ENCODE data around the gene HNRNPC.
"Not testable (repeated sequence)": the region's sequence is repeated elsewhere in the genome, so short reads cannot be mapped to it uniquely, and the experiment has no call there.

The HNRNPC gene

GRCh38 chr14:21213652-21214051 is 55.6 kb downstream of the HNRNPC start:
- no peak for DNase-seq (ENCODE audit: low read depth in 2 of 3, low spot score in 2 of 3)

GRCh38 chr14:21212824-21213223 is 56.4 kb downstream of the HNRNPC start:
- not testable (repeated sequence) for DNase-seq (ENCODE audit: low read depth in 2 of 3, low spot score in 2 of 3)

- DNase-seq (ENCODE audit: low read depth in 2 of 3, low spot score in 2 of 3): no peak
Observed at GRCh38 chr14:21211509-21211908, 57.7 kb downstream of the HNRNPC start.

- DNase-seq (ENCODE audit: low read depth in 2 of 3, low spot score in 2 of 3): no peak
Observed at GRCh38 chr14:21210023-21210422, 59.2 kb downstream of the HNRNPC start.

GRCh38 chr14:21209185-21209584 is 60.1 kb downstream of the HNRNPC start:
- DNase-seq (ENCODE audit: low read depth in 2 of 3, low spot score in 2 of 3): no peak

GRCh38 chr14:21208554-21208953 is 60.7 kb downstream of the HNRNPC start:
- no peak for DNase-seq (ENCODE audit: low read depth in 2 of 3, low spot score in 2 of 3)

- DNase-seq (ENCODE audit: low read depth in 2 of 3, low spot score in 2 of 3): no peak
Observed at GRCh38 chr14:21206753-21207684, 62.2 kb downstream of the HNRNPC start.

- no peak for DNase-seq (ENCODE audit: low read depth in 2 of 3, low spot score in 2 of 3)
Observed at GRCh38 chr14:21205678-21206581, 63.3 kb downstream of the HNRNPC start.

GRCh38 chr14:21205026-21205677 is 64.1 kb downstream of the HNRNPC start:
- DNase-seq (ENCODE audit: low read depth in 2 of 3, low spot score in 2 of 3): no peak

GRCh38 chr14:21204167-21205025 is 64.8 kb downstream of the HNRNPC start:
- no peak for DNase-seq (ENCODE audit: low read depth in 2 of 3, low spot score in 2 of 3)

- DNase-seq (ENCODE audit: low read depth in 2 of 3, low spot score in 2 of 3): no peak
Observed at GRCh38 chr14:21203470-21204166, 65.6 kb downstream of the HNRNPC start.

- DNase-seq (ENCODE audit: low read depth in 2 of 3, low spot score in 2 of 3): no peak
Observed at GRCh38 chr14:21202463-21203358, 66.5 kb downstream of the HNRNPC start.

- no peak for DNase-seq (ENCODE audit: low read depth in 2 of 3, low spot score in 2 of 3)
Observed at GRCh38 chr14:21201732-21202462, 67.3 kb downstream of the HNRNPC start.

GRCh38 chr14:21200752-21201461 is 68.3 kb downstream of the HNRNPC start:
- DNase-seq (ENCODE audit: low read depth in 2 of 3, low spot score in 2 of 3): no peak

- DNase-seq (ENCODE audit: low read depth in 2 of 3, low spot score in 2 of 3): no peak
Observed at GRCh38 chr14:21199611-21200560, 69.4 kb downstream of the HNRNPC start.
